Liver (tissue), 9 donors: Measurements from ENCODE around the gene ATG4A. TPM values are rescaled to one million over a fixed set of nuclear protein-coding genes. Genes with fewer than 3 reads are reported as not detected.
A peak's percentile ranks its signal among the peaks of the same experiment; 100 is the strongest.

ENCODE experiments used
- DNase-seq: peaks from one replicate; pipeline ENCODE4 v3.0.0-alpha.2; 2017; ENCODE audit warnings: low spot score
- H3K27ac ChIP-seq, 2 donors: one replicate each; pipeline ENCODE4 v1.7.0; 2013; ENCODE audit warnings: inconsistent platforms in 2 of 2, low read length in 2 of 2, control low read depth in 1 of 2, low read depth in 1 of 2, mild to moderate bottlenecking in 1 of 2
- H3K27me3 ChIP-seq, 4 donors: one replicate each; pipeline versions ENCODE4 v1.6.1 to v1.7.0; 2013; ENCODE audit warnings: low read length in 3 of 4, inconsistent platforms in 1 of 4, mild to moderate bottlenecking in 1 of 4, moderate library complexity in 1 of 4; ENCODE audit not compliant: control insufficient read depth in 4 of 4, insufficient read depth in 4 of 4
- H3K36me3 ChIP-seq, 4 donors: one replicate each; pipeline versions ENCODE4 v1.6.1 to v1.7.0; 2013; ENCODE audit warnings: low read length in 3 of 4, mild to moderate bottlenecking in 3 of 4, low read depth in 1 of 4, moderate library complexity in 1 of 4; ENCODE audit not compliant: control insufficient read depth in 4 of 4, insufficient read depth in 3 of 4
- H3K4me1 ChIP-seq, 4 donors: one replicate each; pipeline versions ENCODE4 v1.6.1 to v1.7.0; 2013; ENCODE audit warnings: low read length in 3 of 4, mild to moderate bottlenecking in 3 of 4, moderate library complexity in 1 of 4; ENCODE audit not compliant: control insufficient read depth in 4 of 4, insufficient read depth in 4 of 4
- H3K4me3 ChIP-seq, 3 donors: one replicate each; pipeline versions ENCODE4 v1.6.1 to v1.7.0; 2013; ENCODE audit warnings: low read length in 3 of 3, control low read depth in 1 of 3, low read depth in 1 of 3, mild to moderate bottlenecking in 1 of 3
- H3K9ac ChIP-seq, 2 donors: one replicate each; pipeline ENCODE4 v1.7.0; 2013; ENCODE audit warnings: low read length in 2 of 2, mild to moderate bottlenecking in 2 of 2, moderate library complexity in 2 of 2, control low read depth in 1 of 2, low read depth in 1 of 2
- H3K9me3 ChIP-seq, 4 donors: one replicate each; pipeline versions ENCODE4 v1.6.1 to v1.7.0; 2013; ENCODE audit warnings: low read length in 3 of 4; ENCODE audit not compliant: control insufficient read depth in 4 of 4
- ATF3 ChIP-seq: IDR thresholded peaks from 2 replicates; pipeline ENCODE4 v1.6.1; 2016; ENCODE audit warnings: antibody characterized with exemption
- CTCF ChIP-seq: fragments of 150-350 bp; IDR thresholded peaks from 2 replicates; pipeline ENCODE4 v1.5.1; 2017; ENCODE audit warnings: improper control_type of control experiment, low read depth, low read length; ENCODE audit not compliant: missing input control
- EGR1 ChIP-seq, 2 donors: IDR thresholded peaks; 2 replicates each; pipeline ENCODE4 v1.6.1; 2016 to 2018; ENCODE audit warnings: antibody characterized with exemption in 2 of 2, low read depth in 2 of 2
- FOXA1 ChIP-seq: IDR thresholded peaks from 2 replicates; pipeline ENCODE4 v1.6.1; 2016; ENCODE audit warnings: antibody characterized with exemption
- FOXA2 ChIP-seq: IDR thresholded peaks from 2 replicates; pipeline ENCODE4 v1.6.1; 2016; ENCODE audit warnings: antibody characterized with exemption
- HNF4G ChIP-seq: IDR thresholded peaks from 2 replicates; pipeline ENCODE4 v1.6.1; 2016; ENCODE audit warnings: antibody characterized with exemption
- JUND ChIP-seq, 2 donors: IDR thresholded peaks; 2 replicates each; pipeline ENCODE4 v1.6.1; 2016; ENCODE audit warnings: antibody characterized with exemption in 2 of 2
- MAX ChIP-seq: IDR thresholded peaks from 2 replicates; pipeline ENCODE4 v1.6.1; 2016; ENCODE audit warnings: antibody characterized with exemption
- NR2F2 ChIP-seq: IDR thresholded peaks from 2 replicates; pipeline ENCODE4 v1.6.1; 2016; ENCODE audit warnings: antibody characterized with exemption
- RAD21 ChIP-seq, 2 donors: IDR thresholded peaks; 2 replicates each; pipeline ENCODE4 v1.6.1; 2016; ENCODE audit warnings: antibody characterized with exemption in 2 of 2, mild to moderate bottlenecking in 2 of 2
- TAF1 ChIP-seq: conservative IDR thresholded peaks from 2 replicates; pipeline ENCODE4 v1.6.1; 2016; ENCODE audit warnings: antibody characterized with exemption, mild to moderate bottlenecking
- YY1 ChIP-seq: IDR thresholded peaks from 2 replicates; pipeline ENCODE4 v1.6.1; 2016; ENCODE audit warnings: antibody characterized with exemption, mild to moderate bottlenecking
- ZBTB33 ChIP-seq: IDR thresholded peaks from 2 replicates; pipeline ENCODE4 v1.6.1; 2016; ENCODE audit warnings: antibody characterized with exemption
- WGBS: extraction: QIAGEN DNeasy Blood & Tissue Kit; methylation state at CpG from one replicate; pipeline ENCODE4 v1.1.7; 2013; 5-methylcytosine and 5-hydroxymethylcytosine counted together
- polyA plus RNA-seq, 2 donors: library from polyadenylated mRNA; stranded (reverse) in 1 of 2; unstranded in 1 of 2; fragments of 200-250 nt in 1 of 2; fragments of >200 nt in 1 of 2; fragmentation: Nextera tagmentation in 1 of 2; extraction: Ambion mirVana in 1 of 2; gene quantifications; one replicate each; pipeline versions ENCODE4 v1.2.1 to v1.2.3, GENCODE V29; 2013 to 2015
- total RNA-seq, 2 donors: library from RNA; depleted of rRNA; stranded (reverse); fragments of >200 nt; gene quantifications; one replicate each; pipeline ENCODE4 v1.2.3, GENCODE V29; 2014
- TF ChIP-seq, protein P1 (sequence below): IDR thresholded peaks from 2 replicates; pipeline ENCODE4 v1.6.1; 2016; ENCODE audit warnings: antibody characterized with exemption, mild to moderate bottlenecking
- donor health status: healthy.
- donor health status: healthy.
- donor health status: healthy.
- donor health status: healthy.
- donor health status: healthy.

Gene ATG4A
- total and polyA plus RNA-seq, 4 donors, result 11.7 to 19.8 (median 16.6) TPM

DNA sequence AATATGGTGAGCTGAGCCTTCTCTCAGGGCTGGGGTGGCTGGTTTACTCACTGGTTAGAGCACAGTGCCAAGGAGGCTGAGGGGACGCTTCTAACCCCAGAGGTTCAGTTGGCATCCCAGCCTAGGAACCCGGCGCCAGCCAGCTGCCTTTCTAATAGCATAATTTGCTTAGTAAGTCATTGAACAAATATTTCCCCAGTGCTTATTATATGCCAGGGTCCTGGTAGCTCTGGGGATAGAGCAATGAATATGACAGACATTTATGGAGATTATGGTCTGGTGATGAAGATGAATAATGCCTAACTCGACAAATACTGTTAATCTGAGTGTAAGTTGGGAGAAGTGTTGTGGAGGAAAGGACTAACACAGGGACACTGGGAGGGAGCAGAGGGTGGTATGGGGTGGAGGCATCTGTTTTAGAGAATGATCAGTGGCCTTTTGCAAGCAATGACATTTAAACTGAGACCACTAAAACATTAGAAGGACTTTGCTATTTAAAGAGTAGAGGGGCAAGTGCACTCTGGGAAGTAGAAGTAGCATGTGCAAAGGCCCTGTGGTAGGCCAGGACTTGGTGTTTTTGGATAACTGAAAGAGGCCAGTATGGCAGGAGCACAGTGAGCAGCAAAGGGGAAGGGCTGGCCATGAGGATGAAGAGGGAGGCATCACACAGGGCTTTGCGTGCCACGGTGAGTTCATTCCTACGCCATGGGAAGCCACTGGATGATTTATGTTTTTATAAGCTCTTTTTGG lies 71.9 kb downstream of the ATG4A start:
- Histone ChIP-seq H3K9ac (no peak overlapping the region), H3K36me3 (no peaks in the 10 kb centered on the region), H3K4me3 (no peak overlapping the region), H3K27me3 (no peaks in the 10 kb centered on the region), H3K27ac (no peak overlapping the region), H3K9me3 (no peaks in the 10 kb centered on the region), H3K4me1 (no peaks in the 10 kb centered on the region)
- TF ChIP-seq CTCF (no peak), MAX (no peak), RAD21 (IDR thresholded peaks at IDR 0.05) (no peak), TAF1 (no peak), ATF3 (no peak), YY1 (no peak), HNF4G (no peak), JUND (IDR thresholded peaks at IDR 0.05) (no peak)
- TF ChIP-seq, protein P1, sequence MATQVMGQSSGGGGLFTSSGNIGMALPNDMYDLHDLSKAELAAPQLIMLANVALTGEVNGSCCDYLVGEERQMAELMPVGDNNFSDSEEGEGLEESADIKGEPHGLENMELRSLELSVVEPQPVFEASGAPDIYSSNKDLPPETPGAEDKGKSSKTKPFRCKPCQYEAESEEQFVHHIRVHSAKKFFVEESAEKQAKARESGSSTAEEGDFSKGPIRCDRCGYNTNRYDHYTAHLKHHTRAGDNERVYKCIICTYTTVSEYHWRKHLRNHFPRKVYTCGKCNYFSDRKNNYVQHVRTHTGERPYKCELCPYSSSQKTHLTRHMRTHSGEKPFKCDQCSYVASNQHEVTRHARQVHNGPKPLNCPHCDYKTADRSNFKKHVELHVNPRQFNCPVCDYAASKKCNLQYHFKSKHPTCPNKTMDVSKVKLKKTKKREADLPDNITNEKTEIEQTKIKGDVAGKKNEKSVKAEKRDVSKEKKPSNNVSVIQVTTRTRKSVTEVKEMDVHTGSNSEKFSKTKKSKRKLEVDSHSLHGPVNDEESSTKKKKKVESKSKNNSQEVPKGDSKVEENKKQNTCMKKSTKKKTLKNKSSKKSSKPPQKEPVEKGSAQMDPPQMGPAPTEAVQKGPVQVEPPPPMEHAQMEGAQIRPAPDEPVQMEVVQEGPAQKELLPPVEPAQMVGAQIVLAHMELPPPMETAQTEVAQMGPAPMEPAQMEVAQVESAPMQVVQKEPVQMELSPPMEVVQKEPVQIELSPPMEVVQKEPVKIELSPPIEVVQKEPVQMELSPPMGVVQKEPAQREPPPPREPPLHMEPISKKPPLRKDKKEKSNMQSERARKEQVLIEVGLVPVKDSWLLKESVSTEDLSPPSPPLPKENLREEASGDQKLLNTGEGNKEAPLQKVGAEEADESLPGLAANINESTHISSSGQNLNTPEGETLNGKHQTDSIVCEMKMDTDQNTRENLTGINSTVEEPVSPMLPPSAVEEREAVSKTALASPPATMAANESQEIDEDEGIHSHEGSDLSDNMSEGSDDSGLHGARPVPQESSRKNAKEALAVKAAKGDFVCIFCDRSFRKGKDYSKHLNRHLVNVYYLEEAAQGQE, result no peak
- WGBS, result 97% methylated on average over 7 of the region's 7 CpGs
- DNase-seq, result no peak

- Histone ChIP-seq H3K9ac (no peak overlapping the region), H3K9me3 (no peaks in the 10 kb centered on the region), H3K36me3 (no peaks in the 10 kb centered on the region), H3K27ac (no peak overlapping the region), H3K27me3 (no peaks in the 10 kb centered on the region), H3K4me3 (no peak overlapping the region), H3K4me1 (no peaks in the 10 kb centered on the region)
- DNase-seq, result no peak
- WGBS, result 85% methylated on average over 7 of the region's 7 CpGs
- TF ChIP-seq MAX (no peak), TAF1 (no peak), ZBTB33 (no peak), RAD21 (IDR thresholded peaks at IDR 0.05) (peak in 1 of 2 donors; percentile 50), FOXA1 (no peak), CTCF (peak; percentile 1), YY1 (no peak), NR2F2 (no peak), EGR1 (IDR thresholded peaks at IDR 0.05; ENCODE audit: low read depth in 2 of 2) (no peak), JUND (IDR thresholded peaks at IDR 0.05) (no peak), FOXA2 (no peak)
- TF ChIP-seq, protein P1, result no peak
Observed at GRCh38 chrX:108165383-108166111, 74.0 kb downstream of the ATG4A start.
